ENCODE data around the gene USH2A.

DNA sequence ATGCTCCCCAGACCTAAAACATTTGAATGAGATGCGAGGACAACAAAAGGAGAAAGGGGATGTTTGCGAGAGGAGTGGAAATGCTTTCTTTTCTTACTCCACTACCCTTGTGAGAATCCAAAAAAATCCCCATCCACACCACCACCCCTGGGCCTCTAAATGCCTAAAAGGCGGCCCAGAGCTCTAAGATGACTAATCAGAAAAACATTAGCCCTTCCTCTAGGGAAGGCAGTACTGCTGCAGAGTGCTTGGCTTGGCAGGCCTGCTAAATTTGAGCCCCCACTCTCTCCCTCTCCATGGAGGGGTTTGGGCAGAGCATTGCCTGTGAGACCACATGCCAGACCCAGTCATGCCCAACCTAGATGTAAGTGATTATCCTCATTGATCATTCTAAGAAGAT, 347.9 kb downstream of the USH2A start:
- TF ChIP-seq, protein P1, sequence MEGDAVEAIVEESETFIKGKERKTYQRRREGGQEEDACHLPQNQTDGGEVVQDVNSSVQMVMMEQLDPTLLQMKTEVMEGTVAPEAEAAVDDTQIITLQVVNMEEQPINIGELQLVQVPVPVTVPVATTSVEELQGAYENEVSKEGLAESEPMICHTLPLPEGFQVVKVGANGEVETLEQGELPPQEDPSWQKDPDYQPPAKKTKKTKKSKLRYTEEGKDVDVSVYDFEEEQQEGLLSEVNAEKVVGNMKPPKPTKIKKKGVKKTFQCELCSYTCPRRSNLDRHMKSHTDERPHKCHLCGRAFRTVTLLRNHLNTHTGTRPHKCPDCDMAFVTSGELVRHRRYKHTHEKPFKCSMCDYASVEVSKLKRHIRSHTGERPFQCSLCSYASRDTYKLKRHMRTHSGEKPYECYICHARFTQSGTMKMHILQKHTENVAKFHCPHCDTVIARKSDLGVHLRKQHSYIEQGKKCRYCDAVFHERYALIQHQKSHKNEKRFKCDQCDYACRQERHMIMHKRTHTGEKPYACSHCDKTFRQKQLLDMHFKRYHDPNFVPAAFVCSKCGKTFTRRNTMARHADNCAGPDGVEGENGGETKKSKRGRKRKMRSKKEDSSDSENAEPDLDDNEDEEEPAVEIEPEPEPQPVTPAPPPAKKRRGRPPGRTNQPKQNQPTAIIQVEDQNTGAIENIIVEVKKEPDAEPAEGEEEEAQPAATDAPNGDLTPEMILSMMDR (IDR thresholded peaks at IDR 0.05; ENCODE audit: poor library complexity, severe bottlenecking): no peak
- no peak for TF ChIP-seq EP300 (conservative IDR thresholded peaks at IDR 0.05; ENCODE audit: poor library complexity, severe bottlenecking)
